ENCODE measurements around the gene ZSWIM5.
"Not testable (repeated sequence)": the region's sequence is repeated elsewhere in the genome, so short reads cannot be mapped to it uniquely, and the experiment has no call there.

Gene ZSWIM5

DNA sequence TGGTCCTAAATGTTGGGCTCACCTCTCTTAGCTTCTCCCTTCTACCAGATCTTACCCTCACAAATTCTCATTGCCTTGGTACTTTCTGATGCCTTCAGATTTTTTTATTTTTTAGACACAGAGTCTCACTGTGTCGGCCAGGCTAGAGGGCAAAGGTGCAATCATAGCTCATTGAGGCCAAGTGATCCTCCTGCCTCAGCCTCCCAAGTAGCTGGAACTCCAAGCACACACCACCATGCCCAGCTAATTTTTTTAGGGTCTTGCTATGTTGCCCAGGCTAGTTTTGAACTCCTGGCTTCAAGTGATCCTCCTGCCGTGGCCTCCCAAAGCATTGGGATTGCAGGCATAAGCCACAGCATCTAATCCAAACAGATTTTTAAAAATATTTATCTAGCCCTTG lies 69.4 kb downstream of the ZSWIM5 start:
- no peak for DNase-seq

- no peak for DNase-seq
Observed at GRCh38 chr1:45135316-45135715, 71.1 kb downstream of the ZSWIM5 start.

DNA sequence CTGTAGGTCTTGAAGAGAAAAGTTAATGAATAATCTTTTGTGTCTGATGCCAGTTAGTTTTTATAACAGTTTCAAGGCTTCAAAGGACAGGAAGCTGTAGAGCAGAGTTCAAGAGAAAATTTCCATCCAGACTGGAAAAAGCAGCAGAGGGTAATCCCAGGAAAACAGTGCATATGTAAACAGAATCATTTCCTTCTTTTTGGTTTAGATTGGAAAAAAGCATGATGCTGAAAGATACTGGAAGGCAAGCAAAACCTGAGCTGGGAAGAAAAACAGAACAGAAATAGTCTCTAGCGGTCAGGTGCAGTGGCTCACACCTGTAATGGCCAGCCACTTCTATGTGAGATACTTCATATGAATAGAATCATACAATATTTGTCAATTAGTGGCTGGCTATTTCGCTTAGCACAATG lies 71.9 kb downstream of the ZSWIM5 start:
- DNase-seq: no peak

GRCh38 chr1:45132719-45133118 lies 73.7 kb downstream of the ZSWIM5 start:
- not testable (repeated sequence) for DNase-seq

- DNase-seq: no peak
Observed at GRCh38 chr1:45123358-45123757, 83.0 kb downstream of the ZSWIM5 start.

DNA sequence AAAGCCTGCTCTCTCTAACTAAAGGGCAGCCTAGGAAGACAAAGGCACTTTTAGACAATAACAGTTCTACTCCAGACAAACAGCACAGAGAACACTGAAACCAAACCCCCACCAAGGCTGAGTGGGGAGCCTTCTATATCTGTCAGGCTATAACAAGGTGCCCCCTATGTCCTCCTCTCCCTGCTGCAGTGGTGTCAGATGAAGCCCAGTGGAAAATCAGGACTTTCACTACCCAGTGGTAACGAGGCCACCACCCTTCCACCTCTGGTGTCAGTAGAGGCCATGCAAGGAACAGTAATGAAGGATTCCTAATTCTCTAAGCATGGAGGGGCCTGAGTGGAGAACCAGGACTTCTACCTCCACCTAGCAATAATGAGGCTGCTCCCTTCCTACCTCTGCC lies 83.7 kb downstream of the ZSWIM5 start:
- DNase-seq: no peak

- DNase-seq: no peak
Observed at GRCh38 chr1:45117766-45118165, 88.6 kb downstream of the ZSWIM5 start.

DNA sequence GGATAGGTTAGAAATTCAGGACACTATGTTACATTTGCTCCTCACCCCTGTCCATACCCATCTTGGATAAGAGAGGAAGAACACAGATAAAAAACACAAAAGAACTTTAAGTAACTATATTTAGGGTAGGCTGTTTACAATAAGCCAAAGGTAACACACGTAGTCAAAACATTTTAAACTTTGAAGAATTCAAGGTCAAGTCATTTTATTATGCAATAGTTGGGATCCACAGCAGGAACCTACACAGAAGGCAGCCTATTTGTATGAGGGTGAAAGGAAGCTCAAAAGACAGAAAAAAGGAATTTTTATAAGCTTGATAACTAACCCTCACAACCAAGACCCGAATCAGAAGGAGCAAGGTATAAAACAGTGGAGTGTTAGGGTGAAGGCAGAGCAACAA lies 89.6 kb downstream of the ZSWIM5 start:
- DNase-seq: no peak

DNA sequence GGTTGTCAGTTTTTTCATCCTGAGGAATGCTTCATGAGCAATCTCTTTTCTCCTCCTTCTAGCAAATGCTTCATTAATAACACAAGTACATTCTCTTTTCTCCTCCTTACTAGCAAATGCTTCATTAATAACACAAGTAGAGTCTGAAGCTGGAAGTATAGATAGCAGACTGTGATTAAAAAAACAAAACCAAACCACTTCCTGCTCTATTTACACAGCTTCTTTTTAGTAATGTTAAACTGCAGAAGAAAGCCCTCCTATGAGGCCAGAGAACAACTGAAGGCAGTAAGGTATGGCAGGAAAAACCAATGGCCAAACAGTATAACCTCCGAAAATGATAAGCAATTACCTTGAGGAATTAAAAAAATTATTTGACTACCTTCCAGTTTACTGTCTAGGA lies 90.1 kb downstream of the ZSWIM5 start:
- DNase-seq: no peak

DNA sequence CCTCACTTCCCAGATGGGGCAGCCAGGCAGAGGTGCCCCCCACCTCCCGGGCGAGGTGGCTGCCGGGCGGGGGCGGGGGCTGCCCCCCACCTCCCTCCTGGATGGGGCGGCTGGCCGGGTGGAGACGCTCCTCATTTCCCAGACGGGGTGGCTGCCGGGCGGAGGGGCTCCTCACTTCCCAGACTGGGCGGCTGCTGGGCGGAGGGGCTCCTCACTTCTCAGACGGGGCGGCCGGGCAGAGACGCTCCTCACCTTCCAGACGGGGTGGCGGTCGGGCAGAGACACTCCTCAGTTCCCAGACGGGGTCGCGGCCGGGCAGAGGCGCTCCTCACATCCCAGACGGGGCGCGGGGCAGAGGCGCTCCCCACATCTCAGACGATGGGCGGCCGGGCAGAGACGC lies 91.2 kb downstream of the ZSWIM5 start:
- not testable (repeated sequence) for DNase-seq

DNA sequence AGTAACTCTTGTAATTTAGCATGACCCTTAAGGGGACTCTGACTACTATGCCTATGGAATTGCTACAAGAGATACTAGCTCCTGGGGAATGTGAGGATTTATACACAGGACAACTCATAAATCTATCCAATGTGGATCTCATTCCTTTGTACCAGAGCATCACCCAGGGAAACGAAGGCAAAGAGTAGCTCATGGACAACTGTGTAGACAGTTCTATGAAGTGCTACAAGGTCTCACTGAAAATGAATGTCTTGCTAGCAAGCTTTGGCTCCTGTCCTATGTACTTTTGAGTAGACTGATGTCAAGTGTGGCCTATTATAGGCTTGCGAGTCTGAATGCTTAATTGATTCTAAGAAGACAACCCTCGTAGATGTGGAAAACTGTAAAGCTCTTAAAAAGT lies 93.7 kb downstream of the ZSWIM5 start:
- DNase-seq: no peak

GRCh38 chr1:45111239-45111638 lies 95.2 kb downstream of the ZSWIM5 start:
- DNase-seq: no peak

DNA sequence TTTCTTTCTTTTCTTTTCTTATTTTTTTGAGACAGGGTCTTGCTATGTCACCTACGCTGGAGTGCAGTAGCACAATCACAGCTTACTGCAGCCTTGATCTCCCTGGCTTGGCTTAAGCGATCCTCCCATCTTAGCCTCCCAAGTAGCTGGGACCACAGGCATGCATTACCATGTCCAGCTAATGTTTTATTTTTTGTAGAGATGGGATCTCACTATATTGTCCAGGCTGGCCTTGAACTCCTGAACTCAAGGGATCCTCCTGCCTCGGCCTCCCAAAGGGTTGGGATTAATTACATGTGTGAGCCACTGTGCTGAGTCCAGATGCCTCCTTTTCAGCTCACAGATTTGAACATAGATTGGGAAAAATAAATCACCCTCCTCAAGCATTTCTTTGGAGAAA lies 98.6 kb downstream of the ZSWIM5 start:
- DNase-seq: no peak

DNA sequence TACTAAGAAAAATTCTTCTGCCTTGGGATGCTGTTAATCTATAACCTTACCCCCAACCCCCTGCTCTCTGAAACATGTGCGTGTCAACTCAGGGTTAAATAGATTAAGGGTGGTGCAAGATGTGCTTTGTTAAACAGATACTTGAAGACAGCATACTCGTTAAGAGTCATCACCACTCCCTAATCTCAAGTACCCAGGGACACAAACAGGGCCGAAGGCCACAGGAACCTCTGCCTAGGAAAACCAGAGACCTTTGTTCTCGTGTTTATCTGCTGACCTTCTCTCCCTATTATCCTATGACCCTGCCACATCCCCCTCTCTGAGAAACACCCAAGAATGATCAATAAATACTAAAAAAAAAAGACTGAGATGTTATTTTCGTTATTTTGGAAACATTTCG lies 99.5 kb downstream of the ZSWIM5 start:
- DNase-seq: not testable (repeated sequence)

DNA sequence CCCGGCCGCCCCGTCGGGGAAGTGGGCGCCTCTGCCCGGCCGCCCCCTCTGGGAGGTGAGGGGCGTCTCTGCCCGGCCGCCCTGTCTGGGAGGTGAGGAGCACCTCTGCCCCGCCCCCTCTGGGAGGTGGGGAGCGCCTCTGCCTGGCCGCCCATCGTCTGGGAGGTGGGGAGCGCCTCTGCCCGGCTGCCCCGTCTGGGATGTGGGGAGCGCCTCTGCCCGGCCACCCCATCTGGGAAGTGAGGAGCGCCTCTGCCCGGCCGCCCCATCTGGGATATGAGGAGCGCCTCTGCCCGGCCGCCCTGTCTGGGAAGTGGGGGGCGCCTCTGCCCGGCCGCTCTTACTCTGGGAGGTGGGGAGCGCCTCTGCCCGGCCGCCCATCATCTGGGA lies 100.3 kb downstream of the ZSWIM5 start:
- DNase-seq: not testable (repeated sequence)

GRCh38 chr1:45105486-45106155 lies 100.8 kb downstream of the ZSWIM5 start:
- not testable (repeated sequence) for DNase-seq

DNA sequence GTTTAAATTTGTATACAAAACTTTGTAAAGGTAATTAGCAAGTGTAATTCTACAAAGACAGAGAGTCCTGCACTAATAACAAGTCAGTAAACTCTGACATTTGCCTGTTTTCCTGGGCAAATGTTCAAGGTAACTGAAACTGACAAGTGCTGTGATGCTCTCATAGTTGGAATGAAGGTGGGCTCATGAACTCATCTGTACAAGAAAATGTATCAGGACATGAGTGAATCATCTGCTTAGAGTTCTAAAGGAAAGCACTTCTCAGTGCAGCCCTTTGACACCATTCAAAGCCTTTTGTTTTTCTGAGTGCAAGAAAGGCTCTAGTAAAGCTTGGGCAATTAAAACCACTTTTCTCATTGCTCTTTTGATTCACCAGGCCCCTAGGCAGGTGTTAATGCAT lies 102.9 kb downstream of the ZSWIM5 start:
- no peak for DNase-seq

- DNase-seq: no peak
Observed at GRCh38 chr1:45101947-45102346, 104.5 kb downstream of the ZSWIM5 start.

DNA sequence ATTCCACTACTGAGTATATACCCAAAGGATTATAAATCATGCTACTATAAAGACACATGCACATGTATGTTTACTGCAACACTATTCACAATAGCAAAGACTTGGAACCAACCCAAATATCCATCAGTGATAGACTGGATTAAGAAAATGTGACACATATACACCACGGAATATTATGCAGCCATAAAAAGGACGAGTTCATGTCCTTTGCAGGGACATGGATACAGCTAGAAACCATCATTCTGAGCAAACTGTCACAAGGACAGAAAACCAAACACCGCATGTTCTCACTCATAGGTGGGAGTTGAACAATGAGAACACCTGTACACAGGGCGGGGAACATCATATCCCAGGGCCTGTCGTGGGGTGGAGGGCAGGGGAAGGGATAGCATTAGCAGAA lies 104.9 kb downstream of the ZSWIM5 start:
- not testable (repeated sequence) for DNase-seq

DNA sequence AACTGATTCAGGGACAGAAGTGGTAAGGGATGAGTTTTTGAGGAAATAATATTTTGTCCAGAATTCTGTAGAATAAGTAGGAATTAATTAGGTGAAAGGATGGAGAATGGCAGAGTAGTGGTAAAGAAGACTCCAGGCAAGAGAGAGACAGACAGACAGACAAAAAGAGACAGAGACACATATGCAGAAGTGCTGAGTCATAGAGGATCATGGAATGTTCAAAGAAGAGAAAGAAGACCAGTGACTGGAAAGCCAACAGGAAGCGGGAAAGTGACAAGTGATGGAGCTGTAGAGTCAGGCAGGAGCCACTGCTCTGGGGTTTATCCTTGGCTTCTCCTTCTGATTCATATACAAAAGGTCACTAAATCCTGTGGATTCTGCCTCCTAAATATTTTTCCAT lies 108.5 kb downstream of the ZSWIM5 start:
- no peak for DNase-seq

GRCh38 chr1:45097079-45097478 lies 109.3 kb downstream of the ZSWIM5 start:
- no peak for DNase-seq

GRCh38 chr1:45095450-45095849 lies 111.0 kb downstream of the ZSWIM5 start:
- no peak for DNase-seq

DNA sequence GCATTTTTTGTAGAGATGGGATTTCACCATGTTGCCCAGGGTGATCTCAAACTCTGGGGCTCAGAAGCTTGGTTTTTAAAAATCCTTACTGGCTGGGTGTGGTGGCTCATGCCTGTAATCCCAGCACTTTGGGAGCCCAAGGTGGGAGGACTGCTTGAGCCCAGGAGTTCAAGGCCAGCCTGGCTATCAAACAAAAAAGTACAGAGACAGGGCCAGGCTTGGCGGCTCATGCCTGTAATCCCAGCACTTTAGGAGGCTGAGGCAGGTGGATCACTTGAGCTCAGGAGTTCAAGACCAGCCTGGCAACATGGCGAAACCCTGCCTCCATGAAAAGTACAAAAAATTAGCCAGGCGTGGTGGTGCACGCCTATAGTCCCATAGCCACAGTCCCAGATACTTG lies 112.0 kb downstream of the ZSWIM5 start:
- not testable (repeated sequence) for DNase-seq

- DNase-seq: no peak
Observed at GRCh38 chr1:45093334-45093733, 113.1 kb downstream of the ZSWIM5 start.

DNA sequence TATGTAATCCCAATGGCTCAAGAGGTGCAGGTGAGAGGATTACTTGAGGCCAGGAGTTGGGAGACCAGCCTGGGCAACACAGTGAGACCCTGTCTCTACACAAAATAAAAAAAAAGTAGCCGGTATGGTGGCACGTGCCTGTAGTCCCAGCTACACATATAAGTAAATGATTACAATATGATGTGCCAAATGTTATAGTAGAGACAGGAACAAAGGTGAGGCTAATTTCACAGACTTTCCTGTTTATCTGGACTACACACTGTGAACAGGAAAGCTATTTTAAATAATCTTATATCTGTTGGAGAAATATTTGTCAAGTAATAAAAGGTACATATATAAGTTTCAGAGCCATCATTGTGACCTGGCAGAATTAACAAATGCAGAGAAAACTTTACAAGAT lies 116.7 kb downstream of the ZSWIM5 start:
- no peak for DNase-seq

- no peak for DNase-seq
Observed at GRCh38 chr1:45084562-45084961, 121.8 kb downstream of the ZSWIM5 start.
